Measurements from ENCODE around the gene TROAP. TPM values are rescaled to one million over a fixed set of nuclear protein-coding genes. Genes with fewer than 3 reads are reported as not detected.

TROAP gene
- total and polyA plus RNA-seq, 9 of the 15 experiments (the other 6 are each of a cell fraction or from before 2014, with no cell fraction given) = 46.4 to 171 (median 59.8) TPM

DNA sequence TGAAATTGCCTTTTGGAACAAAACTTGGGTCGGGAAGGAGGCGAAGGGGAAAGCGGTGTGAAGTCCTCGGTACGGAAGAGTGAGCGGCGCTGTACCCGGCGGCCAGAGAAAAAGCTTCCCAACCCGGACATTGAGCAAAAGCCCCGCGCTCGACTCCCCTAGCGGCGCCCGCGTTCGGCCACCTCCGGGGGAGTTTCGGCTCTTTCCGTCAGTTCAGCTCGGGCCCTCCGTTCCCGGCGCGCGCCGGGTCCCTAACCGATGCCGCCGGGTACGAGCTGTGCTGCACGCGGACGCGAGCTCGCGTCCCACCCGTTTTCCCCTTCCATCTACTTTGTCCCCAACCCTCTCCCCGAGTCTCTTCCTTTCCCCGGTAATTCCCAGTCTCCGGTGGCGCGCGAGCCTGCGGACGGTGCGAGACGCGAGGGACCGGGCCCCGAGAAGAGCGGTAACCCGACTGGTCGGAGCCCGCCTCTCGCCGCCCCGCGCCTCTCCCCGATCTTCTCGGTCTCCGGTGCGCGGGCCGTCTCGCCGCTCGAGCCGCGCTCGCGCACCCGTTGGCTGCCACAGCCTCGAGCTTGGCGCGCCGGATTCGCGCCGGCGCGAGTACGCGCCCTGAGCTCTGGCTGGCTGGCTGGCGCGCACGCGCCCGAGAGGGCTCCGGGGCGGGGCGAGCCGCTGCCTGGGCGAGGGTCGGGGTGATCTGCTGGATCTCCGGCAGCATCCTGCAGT, 43.8 kb downstream of the TROAP start (continued):
- TF ChIP-seq, protein P1, sequence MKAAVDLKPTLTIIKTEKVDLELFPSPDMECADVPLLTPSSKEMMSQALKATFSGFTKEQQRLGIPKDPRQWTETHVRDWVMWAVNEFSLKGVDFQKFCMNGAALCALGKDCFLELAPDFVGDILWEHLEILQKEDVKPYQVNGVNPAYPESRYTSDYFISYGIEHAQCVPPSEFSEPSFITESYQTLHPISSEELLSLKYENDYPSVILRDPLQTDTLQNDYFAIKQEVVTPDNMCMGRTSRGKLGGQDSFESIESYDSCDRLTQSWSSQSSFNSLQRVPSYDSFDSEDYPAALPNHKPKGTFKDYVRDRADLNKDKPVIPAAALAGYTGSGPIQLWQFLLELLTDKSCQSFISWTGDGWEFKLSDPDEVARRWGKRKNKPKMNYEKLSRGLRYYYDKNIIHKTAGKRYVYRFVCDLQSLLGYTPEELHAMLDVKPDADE (conservative IDR thresholded peaks at IDR 0.05; ENCODE audit: control insufficient read depth, low read depth, low read length) = peak; percentile 15; the same call in 1 of the 2 replicates
- TF ChIP-seq, protein P2, sequence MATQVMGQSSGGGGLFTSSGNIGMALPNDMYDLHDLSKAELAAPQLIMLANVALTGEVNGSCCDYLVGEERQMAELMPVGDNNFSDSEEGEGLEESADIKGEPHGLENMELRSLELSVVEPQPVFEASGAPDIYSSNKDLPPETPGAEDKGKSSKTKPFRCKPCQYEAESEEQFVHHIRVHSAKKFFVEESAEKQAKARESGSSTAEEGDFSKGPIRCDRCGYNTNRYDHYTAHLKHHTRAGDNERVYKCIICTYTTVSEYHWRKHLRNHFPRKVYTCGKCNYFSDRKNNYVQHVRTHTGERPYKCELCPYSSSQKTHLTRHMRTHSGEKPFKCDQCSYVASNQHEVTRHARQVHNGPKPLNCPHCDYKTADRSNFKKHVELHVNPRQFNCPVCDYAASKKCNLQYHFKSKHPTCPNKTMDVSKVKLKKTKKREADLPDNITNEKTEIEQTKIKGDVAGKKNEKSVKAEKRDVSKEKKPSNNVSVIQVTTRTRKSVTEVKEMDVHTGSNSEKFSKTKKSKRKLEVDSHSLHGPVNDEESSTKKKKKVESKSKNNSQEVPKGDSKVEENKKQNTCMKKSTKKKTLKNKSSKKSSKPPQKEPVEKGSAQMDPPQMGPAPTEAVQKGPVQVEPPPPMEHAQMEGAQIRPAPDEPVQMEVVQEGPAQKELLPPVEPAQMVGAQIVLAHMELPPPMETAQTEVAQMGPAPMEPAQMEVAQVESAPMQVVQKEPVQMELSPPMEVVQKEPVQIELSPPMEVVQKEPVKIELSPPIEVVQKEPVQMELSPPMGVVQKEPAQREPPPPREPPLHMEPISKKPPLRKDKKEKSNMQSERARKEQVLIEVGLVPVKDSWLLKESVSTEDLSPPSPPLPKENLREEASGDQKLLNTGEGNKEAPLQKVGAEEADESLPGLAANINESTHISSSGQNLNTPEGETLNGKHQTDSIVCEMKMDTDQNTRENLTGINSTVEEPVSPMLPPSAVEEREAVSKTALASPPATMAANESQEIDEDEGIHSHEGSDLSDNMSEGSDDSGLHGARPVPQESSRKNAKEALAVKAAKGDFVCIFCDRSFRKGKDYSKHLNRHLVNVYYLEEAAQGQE (IDR thresholded peaks at IDR 0.05; ENCODE audit: borderline replicate concordance) = peak; percentile 2; the same call in 1 of the 2 replicates
- TF ChIP-seq, protein P2 (CRISPR knock-in tag; IDR thresholded peaks at IDR 0.05; ENCODE audit: low read depth) = peak; percentile 64; the same call in 1 of the 2 replicates
- TF ChIP-seq POLR2H (tag; IDR thresholded peaks at IDR 0.05; ENCODE audit: low read depth) (peak; percentile 78), SOX6 (IDR thresholded peaks at IDR 0.05) (peak; percentile 33; the same call in 1 of the 2 replicates), LEF1 (IDR thresholded peaks at IDR 0.05) (no peak), CREB1 (IDR thresholded peaks at IDR 0.05) (no peak), CREB1 (CRISPR knock-in tag; IDR thresholded peaks at IDR 0.05) (peak; percentile 54), NONO (IDR thresholded peaks at IDR 0.05; ENCODE audit: low read depth in 2 of 2, low read length in 1 of 2) (peak; percentile 73 to 89), POLR2G (IDR thresholded peaks at IDR 0.05; ENCODE audit: low read depth, low read length) (peak; percentile 97), CREM (IDR thresholded peaks at IDR 0.05; ENCODE audit: low read depth) (peak; percentile 39), OTX1 (CRISPR knock-in tag; IDR thresholded peaks at IDR 0.05) (no peak), ZNF197 (CRISPR knock-in tag; IDR thresholded peaks at IDR 0.05; ENCODE audit: low read depth) (peak; percentile 77; the same call in 1 of the 2 replicates), RNF2 (IDR thresholded peaks at IDR 0.05) (peak; percentile 70; the same call in 1 of the 2 replicates)
- TF ChIP-seq, protein P3, sequence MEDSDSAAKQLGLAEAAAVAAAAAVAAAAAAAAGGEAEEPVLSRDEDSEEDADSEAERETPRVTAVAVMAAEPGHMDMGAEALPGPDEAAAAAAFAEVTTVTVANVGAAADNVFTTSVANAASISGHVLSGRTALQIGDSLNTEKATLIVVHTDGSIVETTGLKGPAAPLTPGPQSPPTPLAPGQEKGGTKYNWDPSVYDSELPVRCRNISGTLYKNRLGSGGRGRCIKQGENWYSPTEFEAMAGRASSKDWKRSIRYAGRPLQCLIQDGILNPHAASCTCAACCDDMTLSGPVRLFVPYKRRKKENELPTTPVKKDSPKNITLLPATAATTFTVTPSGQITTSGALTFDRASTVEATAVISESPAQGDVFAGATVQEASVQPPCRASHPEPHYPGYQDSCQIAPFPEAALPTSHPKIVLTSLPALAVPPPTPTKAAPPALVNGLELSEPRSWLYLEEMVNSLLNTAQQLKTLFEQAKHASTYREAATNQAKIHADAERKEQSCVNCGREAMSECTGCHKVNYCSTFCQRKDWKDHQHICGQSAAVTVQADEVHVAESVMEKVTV (CRISPR knock-in tag; IDR thresholded peaks at IDR 0.05) = peak; percentile 99
- TF ChIP-seq, protein P4, sequence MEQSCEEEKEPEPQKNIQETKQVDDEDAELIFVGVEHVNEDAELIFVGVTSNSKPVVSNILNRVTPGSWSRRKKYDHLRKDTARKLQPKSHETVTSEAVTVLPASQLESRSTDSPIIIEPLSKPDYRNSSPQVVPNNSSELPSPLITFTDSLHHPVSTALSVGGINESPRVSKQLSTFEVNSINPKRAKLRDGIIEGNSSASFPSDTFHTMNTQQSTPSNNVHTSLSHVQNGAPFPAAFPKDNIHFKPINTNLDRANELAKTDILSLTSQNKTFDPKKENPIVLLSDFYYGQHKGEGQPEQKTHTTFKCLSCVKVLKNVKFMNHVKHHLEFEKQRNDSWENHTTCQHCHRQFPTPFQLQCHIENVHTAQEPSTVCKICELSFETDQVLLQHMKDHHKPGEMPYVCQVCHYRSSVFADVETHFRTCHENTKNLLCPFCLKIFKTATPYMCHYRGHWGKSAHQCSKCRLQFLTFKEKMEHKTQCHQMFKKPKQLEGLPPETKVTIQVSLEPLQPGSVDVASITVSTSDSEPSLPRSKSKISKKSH (CRISPR knock-in tag; IDR thresholded peaks at IDR 0.05) = no peak

Data from K562 (cell line).